Stimulated activated CD4-positive, alpha-beta T cell treated with anti-CD3 and anti-CD28 coated beads, TNF-alpha, amount 100 ng/mL, for 24 hours (primary cell): ENCODE data around the gene MKRN2OS.
"Not testable (repeated sequence)": the region's sequence is repeated elsewhere in the genome, so short reads cannot be mapped to it uniquely, and the experiment has no call there.

Experiments
- DNase-seq, 3 experiments: peaks; one replicate each; pipeline ENCODE4 v3.0.0-alpha.2; 2020; ENCODE audit warnings: low read depth in 3 of 3

MKRN2OS gene

DNA sequence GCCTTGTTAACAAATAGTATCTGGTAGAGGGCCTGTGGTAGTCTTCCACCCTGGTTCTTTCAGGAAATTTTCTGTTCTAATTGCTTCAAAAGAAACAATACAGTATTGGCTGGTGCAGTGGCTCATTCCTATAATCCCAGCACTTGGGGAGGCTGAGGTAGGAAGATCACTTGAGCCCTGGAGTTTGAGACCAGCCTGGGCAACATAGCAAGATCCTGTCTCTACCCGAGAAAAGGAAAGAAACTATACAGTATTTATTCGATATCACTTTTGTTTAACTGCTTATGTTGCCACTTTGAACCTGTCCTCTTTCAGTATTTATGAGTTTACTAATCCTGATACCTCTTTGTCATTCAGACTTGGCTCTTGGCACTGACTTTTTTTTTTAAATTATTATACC, 16.1 kb upstream of the MKRN2OS start:
- DNase-seq, result no peak

DNA sequence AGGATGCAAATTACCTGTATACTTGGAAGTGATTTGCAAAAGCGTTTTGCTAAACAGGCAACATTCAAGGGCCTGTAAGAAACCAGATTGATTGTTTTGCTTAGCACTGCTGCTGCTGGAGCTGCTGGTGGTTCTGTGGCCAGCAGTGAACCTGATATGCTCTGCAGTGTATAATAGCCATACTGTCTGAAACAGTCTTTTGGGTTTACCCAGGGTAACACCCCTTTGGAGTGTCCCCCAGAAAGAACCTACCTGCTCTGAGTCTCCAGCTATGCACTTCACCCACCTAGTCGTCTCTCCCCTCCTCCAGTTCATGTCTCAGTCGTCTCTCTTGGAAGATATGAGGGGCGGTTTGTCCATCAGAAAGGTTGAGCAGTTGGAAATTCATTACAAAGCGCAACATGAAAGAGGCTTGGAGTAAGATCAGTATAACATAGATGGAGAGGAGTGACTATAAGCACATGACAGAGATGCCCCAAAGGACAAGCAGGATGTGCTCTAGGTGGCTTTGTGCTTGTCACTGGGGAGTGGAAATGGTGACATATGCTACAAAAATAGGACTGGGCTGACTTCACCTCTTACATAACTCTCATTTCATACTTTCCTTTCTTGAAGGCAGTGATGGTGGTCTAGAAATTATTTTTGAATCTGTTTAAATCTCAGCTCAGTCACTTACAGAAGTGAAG, 15.3 kb upstream of the MKRN2OS start:
- no peak for DNase-seq

DNA sequence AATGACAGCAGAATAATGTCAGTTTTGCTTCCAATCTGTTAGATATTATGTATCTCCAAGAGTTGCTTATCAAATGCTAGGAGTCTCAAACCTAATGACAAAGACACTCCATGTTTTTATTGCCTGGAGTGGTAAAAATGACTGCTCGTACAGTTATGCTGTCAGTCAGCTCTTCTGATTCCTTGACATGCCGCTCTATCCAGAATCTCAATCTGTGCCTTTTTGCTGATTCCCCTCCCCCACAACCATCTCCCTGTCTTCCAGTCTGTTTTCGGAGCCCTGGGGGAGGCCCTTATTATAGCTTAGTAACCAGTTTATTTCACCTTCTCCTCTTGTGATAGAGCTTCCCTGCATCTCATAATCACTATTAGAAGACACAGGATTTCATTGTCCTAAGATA, 14.2 kb upstream of the MKRN2OS start:
- no peak for DNase-seq

DNA sequence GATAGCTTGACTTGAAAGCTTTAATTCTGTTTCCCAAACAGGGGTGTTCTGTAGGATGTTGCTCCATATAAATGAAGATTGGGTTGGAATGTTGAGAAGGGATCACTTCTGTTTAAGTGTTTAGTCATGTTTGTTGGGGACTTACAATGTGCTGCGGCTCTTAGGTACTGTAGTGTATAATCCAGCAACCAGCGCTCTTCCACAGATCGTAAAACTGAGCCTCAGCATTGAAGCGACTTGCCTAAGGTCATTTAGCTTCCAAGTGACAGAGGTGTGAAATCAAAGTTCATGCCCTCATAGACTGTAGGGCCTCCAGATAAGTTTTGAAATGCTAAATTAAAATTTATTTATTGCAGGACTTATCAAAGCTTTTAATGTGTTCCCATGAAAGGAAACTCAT, 13.4 kb upstream of the MKRN2OS start:
- DNase-seq, result no peak

DNA sequence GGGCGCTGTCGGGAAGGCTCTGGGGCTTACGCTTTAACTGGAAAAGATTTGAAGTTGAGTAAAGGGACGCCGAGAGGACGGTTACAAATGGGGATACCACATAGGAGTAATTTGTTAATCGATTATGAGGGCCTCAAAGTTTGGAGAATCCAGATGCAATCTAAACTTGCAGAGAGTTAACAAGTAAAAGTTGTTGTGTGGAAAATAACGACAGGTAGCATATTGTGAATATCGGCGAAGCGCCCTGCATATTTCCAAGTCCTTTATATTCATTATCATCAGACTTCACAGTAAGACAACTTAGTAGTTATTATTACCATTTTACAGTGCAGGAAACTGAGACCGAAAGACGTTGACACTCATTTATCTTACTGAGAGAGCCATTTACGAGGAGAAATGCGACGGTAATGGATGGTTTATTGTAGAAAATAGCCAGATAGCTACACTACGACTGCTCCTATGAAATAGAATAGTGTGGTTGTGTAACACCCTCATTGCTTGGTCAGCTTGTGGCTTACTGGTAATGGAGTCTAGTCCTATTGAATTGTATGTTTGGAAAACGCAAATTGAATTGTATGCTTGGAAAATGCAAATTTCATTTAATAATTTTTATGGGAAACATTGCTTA, 12.3 kb upstream of the MKRN2OS start:
- DNase-seq, result no peak

DNA sequence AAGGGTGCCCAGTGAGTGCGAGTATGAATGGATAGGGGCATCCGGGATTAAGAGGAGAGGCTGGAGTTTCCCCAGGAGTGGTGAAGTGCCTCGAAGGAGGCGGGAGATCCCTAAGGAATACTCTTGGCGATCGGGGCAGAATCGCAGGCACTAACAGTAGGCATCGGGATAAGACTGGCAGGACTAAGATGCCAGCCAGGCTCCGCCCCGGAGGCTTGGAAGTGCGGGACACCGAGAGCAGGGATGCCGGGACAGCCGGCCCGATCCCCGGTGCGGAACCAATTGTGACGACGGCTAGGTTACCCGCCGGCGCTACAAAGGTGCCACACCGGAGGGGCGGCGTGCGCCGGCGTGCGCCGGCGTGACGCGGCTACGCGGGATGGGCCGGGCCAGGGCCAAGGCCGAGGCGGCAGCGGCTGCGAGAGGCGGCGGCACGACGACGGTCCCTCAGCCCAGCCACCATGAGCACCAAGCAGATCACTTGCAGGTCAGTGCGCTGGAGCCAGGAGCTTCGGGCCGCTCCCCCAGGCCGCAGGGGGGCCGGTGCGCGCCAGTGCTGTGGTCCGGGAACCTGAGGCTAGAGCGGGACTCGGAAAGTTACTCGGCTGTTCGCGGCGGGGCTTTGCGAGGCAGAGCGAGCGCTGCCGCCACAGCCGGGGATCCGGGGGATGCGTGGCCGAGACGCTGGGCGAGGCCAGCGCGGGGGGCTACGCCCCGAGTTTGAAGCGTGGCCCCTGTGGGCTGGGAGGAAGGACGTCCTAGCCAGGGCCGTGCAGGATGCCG, 11.6 kb upstream of the MKRN2OS start, which contains the start of gene MKRN2:
TSS of gene MKRN2 (plus strand) at position 398 of the 783 bp plus-strand sequence. CDS start at position 462, 64 bp downstream.
- DNase-seq, result peak; percentile 72 to 83 (median 81)

DNA sequence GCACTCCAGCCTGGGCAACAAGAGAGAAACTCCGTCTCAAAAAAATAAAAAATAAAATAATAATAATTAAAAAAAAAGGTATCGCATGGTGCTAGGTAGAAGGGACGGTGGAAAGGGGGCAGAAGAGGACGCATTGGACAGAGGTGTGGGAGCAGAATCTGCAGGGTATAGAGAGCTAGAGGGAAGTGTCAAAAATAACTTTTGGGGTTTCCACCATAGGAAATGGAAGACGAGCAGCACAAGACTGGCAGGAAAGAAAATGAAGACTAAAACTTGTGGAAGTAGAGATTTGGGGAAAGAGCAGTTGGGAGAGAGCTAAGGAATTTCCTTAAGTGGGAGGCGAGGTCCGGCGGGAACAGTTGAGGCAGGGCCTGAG, 11.0 kb upstream of the MKRN2OS start:
- DNase-seq, result no peak

DNA sequence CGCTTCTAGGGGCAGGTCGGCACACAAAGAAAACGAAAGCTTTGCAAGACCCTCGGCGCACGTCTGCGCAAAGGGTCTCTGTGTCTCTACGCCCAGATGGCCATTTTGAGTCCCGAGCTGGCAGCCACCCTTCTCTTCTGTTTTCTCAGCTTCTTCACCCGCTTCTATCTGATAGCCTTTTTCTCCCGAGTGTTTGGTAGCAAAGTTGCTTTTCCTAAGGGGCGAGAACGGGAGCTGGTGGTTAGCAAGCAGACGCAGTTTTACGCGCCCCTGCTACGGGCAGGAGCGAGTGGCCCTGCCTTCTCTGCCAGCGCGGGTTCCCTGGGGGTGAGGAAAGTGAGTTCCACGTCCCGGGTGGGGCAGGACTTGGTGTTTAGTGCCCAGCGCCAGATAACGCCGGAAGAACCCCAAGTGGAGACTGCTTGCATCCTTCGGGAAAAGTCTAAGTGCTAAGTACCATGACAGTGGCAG, 8.7 kb upstream of the MKRN2OS start:
- DNase-seq, result no peak

DNA sequence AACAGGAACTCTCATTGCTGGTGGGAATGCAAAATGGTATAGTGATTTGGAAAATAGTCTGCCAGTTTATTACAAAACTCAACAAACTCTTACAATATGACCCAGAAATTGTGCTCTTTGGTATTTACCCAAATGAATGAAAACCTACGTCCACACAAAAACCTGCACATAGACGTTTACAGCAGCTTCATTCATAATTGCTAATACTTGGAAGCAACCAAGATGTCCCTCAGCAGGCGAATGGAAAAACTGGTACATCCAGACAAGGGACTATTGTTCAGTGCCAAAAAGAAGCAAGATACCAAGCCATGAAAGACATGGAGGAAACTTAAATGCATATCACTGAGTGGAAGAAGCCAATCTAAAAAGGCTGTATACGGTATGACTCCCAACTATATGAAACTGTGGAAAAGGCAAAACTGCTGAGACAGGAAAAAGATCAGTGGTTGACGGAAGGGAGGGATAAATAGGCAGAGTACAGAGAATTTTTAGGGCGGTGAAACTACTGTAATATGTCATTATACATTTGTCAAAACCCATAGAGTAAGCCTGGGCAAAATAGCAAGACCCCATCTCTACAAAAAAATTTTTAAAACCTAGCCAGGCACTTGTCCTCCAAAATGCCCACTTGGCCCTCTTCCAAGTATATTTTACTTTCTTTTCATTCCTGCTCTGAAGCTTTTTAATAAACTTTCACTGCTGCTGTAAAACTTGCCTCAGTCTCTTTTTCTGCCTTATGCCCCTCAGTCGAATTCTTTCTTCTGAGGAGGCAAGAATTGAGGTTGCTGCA, 4.9 kb upstream of the MKRN2OS start:
- DNase-seq, result no peak

DNA sequence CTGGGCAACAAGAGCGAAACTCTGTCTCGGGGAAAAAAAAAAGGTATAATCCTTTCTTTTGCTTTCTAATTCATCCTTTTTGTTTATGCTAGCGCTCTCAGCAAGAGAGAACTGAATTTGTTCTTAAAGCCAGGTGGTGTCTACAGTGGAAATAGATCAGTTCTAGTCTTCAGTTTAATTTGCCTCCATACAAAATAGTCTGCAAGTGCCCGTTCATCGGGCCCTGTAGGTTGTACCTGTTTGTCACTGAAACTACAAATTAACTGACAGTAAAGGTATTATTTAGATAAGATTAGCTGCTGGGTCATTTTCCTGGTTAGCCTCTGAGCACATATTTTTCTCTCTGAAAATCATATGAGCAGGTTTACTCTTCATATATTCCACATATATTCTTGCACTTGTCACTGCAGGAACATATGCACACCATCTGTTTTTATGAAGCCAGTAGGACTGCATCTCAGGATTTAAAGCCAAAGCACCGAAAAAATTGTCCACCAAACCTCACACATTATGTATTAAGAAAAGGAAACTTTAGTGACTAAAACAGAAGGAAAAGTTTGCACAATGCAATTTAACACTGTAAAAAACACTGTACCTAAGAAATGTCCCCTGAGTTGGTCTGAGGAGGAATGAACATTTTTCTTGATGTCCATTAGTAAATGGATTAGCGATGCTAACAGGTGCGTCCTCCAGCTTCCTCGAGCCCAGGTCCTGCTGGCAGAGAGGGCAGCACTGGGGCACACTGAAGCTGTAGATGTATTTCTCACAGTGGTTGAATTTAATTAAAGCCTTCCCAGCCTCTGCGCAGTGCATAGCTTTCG, 437 bp downstream of the MKRN2OS start:
- DNase-seq, result no peak

DNA sequence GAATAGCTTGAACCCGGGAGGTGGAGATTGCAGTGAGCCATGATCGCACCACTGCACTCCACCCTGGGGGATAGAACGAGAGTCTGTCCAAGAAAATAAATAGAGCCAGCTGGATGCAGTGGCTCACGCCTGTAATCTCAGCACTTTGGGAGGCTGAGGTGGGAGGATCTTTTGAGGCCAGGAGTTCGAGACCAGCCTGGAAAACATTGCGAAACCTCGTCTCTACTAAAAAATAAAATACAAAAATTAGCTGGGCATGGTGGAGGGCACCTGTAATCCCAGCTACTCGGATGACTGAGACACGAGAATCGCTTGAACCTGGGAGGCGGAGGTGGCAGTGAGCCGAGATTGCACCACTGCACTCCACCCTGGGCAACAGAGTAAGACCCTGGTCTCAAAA, 1.8 kb downstream of the MKRN2OS start:
- DNase-seq, result not testable (repeated sequence)

DNA sequence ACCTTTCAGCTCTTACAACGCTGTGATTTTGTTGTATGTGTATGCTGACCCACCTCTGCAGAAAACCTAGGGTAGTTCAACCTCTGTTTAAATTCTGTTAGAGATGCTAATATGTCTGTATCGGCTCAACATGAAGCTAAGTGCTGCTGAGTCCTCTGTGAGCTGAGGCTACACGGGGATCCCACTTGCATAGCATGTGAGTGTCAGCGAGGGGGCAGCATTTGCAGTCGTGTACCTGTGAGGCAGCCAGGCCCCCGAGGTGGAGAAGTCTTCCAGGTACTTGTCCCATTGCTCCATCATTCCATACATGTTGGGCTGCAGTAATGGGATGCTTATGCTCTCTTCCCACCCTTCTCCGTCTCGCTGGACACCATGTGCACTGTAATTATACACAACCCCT, 3.7 kb downstream of the MKRN2OS start:
- no peak for DNase-seq

DNA sequence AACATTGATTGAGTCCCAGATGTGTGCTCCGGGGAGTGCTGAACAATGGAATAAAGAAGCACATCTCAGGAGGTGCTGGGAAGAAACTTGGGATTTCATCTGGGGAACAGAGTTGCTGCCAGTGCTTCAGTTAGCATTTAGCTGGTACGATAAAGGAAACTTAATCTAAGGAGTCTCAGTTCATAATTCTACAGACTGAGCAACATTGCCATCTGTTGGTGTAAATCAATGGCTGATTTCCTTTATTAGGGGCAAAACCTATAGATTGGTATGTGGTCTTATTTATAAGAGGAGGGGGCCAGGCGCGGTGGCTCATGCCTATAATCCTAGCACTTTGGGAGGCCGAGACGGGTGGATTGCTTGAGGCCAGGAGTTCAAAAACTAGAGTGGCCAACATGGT, 8.9 kb downstream of the MKRN2OS start:
- DNase-seq, result no peak

DNA sequence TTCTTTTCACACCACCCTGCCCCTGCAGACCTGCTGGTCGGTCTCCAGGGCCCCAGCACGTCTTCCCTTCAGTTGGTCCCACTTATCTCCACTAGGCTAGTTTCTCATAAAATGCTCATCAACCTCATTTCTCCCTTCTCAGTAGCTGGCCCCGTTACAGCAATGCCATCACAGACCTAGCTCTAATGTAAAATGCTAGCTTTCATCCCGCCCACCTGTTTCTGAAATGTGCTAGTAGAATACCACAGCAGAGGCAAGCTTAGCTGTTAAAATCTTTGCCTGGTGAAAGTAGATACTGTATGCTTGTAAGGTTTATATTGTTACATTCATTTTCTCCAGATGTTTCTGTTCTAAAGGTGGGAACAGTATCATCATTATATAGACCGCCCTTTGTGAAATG, 13.1 kb downstream of the MKRN2OS start:
- no peak for DNase-seq

DNA sequence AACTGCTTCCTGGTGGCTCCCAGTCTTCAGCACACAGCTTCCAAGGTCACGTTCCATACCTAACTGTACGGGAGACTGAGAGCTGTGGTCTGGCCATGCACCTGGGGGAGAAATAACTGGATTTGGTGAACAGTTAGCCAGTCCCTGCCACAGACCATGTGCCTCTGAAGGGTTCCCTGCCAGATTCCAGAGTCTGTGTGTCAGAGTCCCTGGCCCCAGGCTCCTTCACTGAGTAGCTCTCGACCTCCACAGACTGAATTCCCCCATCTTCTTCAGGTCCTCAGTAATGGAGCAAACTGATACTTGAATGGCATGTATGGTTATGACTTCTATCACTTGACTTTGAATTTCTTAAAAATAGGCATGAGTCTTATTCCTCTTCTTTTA, 17.5 kb downstream of the MKRN2OS start:
- DNase-seq, result no peak

DNA sequence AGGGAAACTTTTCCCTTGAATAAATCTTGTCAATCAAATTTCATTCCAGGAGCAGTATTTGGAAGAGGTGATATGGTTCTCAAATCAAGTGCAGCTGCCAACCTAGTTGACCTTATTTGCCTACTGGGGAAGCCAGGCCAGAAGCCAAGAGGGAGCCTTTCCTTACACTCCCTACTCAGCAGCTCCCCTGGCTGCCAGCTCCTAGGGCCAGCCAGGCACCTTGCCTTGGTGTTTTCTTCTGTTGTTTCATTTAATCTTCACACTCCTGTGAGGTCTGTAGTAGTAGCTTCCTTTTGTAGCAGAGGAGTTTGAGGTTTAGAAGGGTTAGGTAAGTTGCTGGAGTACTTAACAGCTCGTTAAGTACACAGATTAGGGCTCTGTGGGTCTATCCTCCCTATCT, 22.6 kb downstream of the MKRN2OS start:
- DNase-seq, result no peak

DNA sequence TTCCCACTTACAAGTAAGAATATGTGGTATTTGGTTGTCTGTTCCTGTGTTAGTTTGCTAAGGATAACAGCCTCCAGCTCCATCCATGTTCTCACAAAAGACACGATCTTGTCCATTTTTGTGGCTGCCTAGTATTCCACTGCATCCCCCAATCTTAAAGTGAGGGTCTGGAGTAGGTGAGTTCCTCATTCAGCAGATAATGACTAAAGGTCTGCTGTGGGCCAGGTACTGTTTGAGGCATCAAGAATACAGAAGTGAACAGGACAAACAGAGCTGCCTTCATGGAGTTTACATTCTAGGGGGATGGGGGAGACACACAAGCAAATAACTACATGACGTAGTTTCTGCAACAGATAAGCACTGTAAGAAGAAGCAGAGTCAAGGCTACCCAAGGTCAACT, 24.3 kb downstream of the MKRN2OS start:
- DNase-seq, result no peak

DNA sequence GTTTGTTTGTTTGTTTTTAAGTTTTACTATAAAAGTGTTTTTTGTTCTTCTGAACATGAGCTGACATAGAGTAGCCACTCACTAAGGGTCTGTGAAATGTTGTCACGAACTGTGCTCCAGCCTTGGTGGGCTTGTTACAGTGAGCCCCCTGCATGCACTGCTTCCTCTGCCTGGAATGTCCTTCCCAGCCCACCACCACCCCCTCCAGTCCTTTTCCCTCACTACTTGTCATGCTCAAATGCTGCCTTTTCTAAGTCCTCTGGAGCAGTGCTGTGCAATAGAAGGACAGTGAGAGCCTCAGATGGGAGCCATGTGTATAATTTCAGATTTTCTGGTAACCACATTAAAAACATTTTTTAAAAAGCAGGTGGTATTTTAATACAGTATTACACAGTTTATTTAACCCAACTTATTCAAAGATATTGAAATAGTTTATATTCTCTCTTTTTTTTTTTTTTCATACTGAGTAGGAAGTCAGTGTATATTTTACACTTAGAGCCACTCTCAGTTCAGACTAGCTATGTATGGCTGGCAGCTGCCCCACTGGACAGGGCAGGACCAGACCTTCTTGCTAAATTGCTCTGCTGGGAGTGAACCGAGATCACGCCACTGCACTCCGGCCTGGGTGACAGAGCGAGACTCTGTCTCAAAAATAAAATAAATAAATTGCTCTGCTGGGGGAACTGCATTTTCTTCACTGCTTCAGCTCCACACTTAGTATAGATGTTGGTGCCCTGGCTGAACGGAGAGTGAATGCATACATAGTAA, 26.9 kb downstream of the MKRN2OS start:
- DNase-seq, result no peak

DNA sequence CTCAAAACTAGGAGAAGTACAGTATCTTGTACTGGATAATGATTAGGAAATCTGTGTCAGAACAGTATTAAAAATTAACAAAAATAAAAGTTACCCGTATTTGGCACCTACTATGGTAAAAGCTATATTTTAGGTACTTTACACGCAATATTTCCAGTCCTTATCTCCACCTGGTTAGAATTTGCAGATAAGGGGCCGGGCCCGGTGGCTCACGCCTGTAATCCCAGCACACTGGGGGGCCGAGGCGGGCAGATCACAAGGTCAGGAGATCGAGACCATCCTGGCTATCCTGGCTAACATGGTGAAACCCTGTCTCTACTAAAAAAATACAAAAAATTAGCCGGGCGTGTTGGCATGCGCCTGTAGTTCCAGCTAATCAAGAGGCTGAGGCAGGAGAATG, 28.4 kb downstream of the MKRN2OS start:
- DNase-seq, result no peak

DNA sequence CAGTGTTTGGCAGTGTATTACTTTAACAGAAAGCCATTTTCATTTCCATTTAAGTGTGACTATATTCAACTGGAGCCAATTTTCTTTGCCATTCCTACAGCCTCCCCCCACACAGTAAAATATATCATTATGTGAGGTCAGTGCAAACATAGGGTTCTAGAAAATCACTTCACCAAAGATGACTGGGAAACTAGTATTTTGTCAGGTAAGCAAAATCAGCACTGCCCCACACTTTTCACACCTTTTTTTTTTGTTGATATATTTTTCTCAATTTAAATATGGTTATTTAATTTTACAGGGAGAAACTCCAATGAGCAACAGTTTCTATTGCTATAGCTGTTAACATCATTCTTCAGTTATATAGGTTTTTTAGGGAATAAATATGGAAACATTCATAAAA, 29.7 kb downstream of the MKRN2OS start:
- DNase-seq, result no peak
